Tibial nerve (tissue), 4 donors: Measurements from ENCODE around the gene A3GALT2. TPM values are rescaled to one million over a fixed set of nuclear protein-coding genes. Genes with fewer than 3 reads are reported as not detected.

Experiments used
- DNase-seq, 2 donors: peaks; one replicate each; pipeline ENCODE4 v3.0.0-alpha.2; 2019; ENCODE audit warnings: low spot score in 2 of 2
- H3K27ac ChIP-seq, 4 donors: fragments of 200-600 bp; sonication (generic) in 3 of 4; one replicate each; pipeline ENCODE4 v1.5.1; 2017 to 2019; ENCODE audit warnings: mild to moderate bottlenecking in 1 of 4
- H3K27me3 ChIP-seq, 2 donors: fragments of 200-600 bp; sonication (generic) in 1 of 2; one replicate each; pipeline versions ENCODE4 v1.5.1 to v1.6.0; 2017 to 2019
- H3K36me3 ChIP-seq, 3 donors: fragments of 200-600 bp; sonication (generic); one replicate each; pipeline ENCODE4 v1.5.1; 2018 to 2019
- H3K4me1 ChIP-seq, 4 donors: fragments of 200-600 bp; sonication (generic) in 3 of 4; one replicate each; pipeline ENCODE4 v1.5.1; 2017 to 2019
- H3K4me3 ChIP-seq, 4 donors: fragments of 200-600 bp; sonication (generic) in 3 of 4; one replicate each; pipeline ENCODE4 v1.5.1; 2017 to 2019; ENCODE audit warnings: mild to moderate bottlenecking in 1 of 4, moderate library complexity in 1 of 4
- H3K9me3 ChIP-seq, 4 donors: fragments of 200-600 bp; sonication (generic) in 3 of 4; one replicate each; pipeline ENCODE4 v1.5.1; 2017 to 2019
- EP300 ChIP-seq, 2 donors: sonication (generic); formaldehyde crosslinking; IDR thresholded peaks; one replicate each; pipeline ENCODE4 v1.6.1; 2017; ENCODE audit warnings: antibody characterized with exemption in 2 of 2, mild to moderate bottlenecking in 1 of 2
- POLR2A ChIP-seq, 2 donors: fragments of 450-650 bp; IDR thresholded peaks; one replicate each; pipeline ENCODE4 v1.6.1; 2017; ENCODE audit warnings: antibody characterized with exemption in 2 of 2, mild to moderate bottlenecking in 2 of 2, moderate library complexity in 2 of 2
- WGBS, 2 donors: methylation state at CpG; one replicate each; pipeline ENCODE4 v1.1.5; 2018; 5-methylcytosine and 5-hydroxymethylcytosine counted together
- total RNA-seq, 4 donors: library from RNA; depleted of rRNA; stranded (reverse); fragments of >200 nt; gene quantifications; one replicate each; pipeline ENCODE4 v1.1.0, GENCODE V29; 2016
- TF ChIP-seq, protein P1 (sequence below), 5 experiments: fragments of 200-600 bp in 3 of 5; fragments of 450-650 bp in 2 of 5; sonication (generic) in 3 of 5; IDR thresholded peaks; one replicate each; pipeline ENCODE4 v1.5.1; 2016 to 2019; ENCODE audit warnings: antibody characterized with exemption in 5 of 5, mild to moderate bottlenecking in 3 of 5, moderate library complexity in 2 of 5

A3GALT2 gene
- total RNA-seq, 4 donors from 2014 or later: 0.42 to 0.66 TPM; not detected in 2

DNA sequence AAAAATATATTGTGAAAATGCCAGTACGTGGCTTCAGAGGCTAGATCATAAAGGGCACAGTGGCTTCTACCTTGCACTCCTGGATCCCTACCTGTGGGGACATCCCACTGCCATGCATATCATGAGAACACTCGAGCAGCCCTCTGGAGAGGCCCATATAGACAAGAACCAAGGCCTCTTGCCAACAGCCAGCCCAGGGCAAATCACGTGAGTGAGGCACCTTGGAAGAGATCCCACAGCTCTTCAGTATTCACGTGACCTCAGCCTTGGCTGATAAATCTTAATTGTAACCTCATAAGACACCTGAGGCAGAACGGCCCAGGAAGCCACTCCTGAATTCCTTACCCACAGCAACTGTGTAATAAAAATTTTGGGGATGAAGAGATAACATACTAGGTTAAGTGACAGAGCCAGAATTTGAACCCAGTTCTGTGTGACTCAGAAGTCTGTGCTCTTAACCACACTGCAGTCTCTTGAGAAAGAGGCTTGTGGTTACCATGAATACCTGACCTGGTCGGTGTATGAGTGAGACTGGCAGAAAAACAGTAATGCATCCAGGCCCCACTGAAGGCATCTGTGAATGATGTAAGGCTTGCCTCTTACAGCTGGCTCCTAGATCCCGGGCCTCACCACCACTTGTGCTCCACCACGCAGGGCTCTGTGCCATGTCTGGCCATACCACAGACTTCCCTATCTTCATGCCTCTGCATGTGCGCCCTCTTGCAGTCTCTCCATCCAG is 6.9 kb upstream of the A3GALT2 start:
- no peak overlapping the region for H3K4me3 ChIP-seq

DNA sequence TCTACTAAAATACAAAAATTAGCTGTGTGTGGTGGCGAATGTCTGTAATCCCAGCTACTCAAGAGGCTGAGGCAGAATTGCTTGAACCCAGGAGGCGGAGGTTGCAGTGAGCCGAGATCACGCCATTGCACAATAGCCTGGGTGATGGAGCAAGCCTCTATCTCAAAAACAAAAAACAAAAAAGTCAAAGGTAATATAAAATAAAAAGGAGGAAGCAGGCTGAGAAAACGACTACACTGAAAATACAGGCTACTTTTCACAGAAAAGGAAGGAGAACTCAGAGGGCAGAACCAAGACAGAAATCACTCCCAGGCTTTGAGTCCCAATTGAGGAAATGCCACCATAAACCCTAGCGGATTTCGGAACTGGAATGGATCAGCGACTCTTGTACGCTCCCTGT is 5.9 kb upstream of the A3GALT2 start:
- 77 to 79% methylated on average over 9 of the region's 9 CpGs for WGBS, 2 donors
- Histone ChIP-seq H3K9me3 (no peaks in the 10 kb centered on the region), H3K4me3 (no peak overlapping the region), H3K4me1 (peaks cover 0 to 41% (median 22%) of the 10 kb centered on the region in 4 donors), H3K27me3 (no peaks in the 10 kb centered on the region), H3K36me3 (peaks cover 28 to 98% (median 53%) of the 10 kb centered on the region in 3 donors), H3K27ac (peak overlapping the region in 2 of 4 donors; percentile 35 to 71)
- TF ChIP-seq, protein P1, sequence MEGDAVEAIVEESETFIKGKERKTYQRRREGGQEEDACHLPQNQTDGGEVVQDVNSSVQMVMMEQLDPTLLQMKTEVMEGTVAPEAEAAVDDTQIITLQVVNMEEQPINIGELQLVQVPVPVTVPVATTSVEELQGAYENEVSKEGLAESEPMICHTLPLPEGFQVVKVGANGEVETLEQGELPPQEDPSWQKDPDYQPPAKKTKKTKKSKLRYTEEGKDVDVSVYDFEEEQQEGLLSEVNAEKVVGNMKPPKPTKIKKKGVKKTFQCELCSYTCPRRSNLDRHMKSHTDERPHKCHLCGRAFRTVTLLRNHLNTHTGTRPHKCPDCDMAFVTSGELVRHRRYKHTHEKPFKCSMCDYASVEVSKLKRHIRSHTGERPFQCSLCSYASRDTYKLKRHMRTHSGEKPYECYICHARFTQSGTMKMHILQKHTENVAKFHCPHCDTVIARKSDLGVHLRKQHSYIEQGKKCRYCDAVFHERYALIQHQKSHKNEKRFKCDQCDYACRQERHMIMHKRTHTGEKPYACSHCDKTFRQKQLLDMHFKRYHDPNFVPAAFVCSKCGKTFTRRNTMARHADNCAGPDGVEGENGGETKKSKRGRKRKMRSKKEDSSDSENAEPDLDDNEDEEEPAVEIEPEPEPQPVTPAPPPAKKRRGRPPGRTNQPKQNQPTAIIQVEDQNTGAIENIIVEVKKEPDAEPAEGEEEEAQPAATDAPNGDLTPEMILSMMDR (IDR thresholded peaks at IDR 0.05): no peak
- DNase-seq: no peak

More for the DNA sequence above, 6.9 kb upstream of the A3GALT2 start:
- 57 to 60% methylated on average over 9 of the region's 9 CpGs for WGBS, 2 donors
- Histone ChIP-seq H3K36me3 (peaks cover 28 to 97% (median 53%) of the 10 kb centered on the region in 3 donors), H3K9me3 (no peaks in the 10 kb centered on the region), H3K4me1 (peaks cover 0 to 51% (median 32%) of the 10 kb centered on the region in 4 donors), H3K27me3 (no peaks in the 10 kb centered on the region), H3K27ac (peak overlapping the region in 2 of 4 donors; percentile 35 to 71)
- TF ChIP-seq POLR2A (IDR thresholded peaks at IDR 0.05) (no peak), EP300 (IDR thresholded peaks at IDR 0.05) (peak in 1 of 2 donors; percentile 8)
- DNase-seq: no peak

DNA sequence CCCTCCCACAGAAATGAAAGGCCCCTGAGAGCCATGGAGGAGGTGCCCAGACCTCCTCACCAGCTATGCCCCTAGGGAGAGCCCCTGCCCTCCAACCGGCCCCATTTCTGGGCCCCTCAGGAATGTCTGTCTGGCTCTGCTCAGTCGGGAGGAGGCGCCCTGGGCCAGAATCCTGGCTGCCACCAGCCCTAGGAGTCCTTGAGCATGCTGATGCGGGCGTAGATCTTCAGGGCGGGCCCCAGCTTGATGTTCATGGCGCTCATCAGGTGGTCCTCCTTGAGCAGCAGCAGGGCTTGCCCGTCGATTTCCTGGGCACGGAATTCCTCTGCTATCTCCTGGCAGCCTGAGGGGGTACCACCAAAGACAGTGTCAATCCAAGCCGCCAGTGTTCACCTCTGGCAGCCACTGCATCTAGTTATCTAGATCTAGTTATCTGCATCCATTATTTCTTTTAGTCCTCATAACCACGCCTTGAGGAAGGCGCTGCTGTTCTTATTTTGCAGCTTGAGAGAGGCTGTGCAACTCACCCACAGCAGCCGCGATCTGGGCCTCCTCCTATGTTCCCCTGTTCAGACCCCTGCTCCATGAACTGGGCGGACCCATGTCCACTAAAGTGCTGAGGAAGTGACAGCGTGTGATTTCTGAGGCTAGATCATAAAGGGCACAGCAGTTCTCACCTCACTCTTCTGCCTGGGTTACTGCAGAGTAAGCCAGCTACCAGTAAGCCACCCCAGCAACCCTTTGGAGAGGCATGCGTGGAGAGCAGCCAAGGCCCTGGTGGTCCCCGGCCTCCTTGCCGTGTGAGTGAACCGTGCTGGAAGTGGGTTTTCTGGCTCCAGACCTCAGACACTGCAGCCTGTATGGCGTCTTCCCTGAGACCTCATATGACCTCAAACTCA is 4.0 kb upstream of the A3GALT2 start:
- Histone ChIP-seq H3K27me3 (no peaks in the 10 kb centered on the region), H3K9me3 (no peaks in the 10 kb centered on the region), H3K4me3 (no peak overlapping the region), H3K27ac (peak overlapping the region in 2 of 4 donors; percentile 53 to 71), H3K36me3 (peaks cover 27 to 82% (median 40%) of the 10 kb centered on the region in 3 donors), H3K4me1 (peaks cover 0 to 29% (median 14%) of the 10 kb centered on the region in 4 donors)
- TF ChIP-seq EP300 (IDR thresholded peaks at IDR 0.05) (no peak), POLR2A (IDR thresholded peaks at IDR 0.05) (no peak)
- TF ChIP-seq, protein P1 (IDR thresholded peaks at IDR 0.05): no peak
- DNase-seq: no peak
- WGBS, 2 donors: 76 to 78% methylated on average over 20 to 22 of the region's 22 CpGs

DNA sequence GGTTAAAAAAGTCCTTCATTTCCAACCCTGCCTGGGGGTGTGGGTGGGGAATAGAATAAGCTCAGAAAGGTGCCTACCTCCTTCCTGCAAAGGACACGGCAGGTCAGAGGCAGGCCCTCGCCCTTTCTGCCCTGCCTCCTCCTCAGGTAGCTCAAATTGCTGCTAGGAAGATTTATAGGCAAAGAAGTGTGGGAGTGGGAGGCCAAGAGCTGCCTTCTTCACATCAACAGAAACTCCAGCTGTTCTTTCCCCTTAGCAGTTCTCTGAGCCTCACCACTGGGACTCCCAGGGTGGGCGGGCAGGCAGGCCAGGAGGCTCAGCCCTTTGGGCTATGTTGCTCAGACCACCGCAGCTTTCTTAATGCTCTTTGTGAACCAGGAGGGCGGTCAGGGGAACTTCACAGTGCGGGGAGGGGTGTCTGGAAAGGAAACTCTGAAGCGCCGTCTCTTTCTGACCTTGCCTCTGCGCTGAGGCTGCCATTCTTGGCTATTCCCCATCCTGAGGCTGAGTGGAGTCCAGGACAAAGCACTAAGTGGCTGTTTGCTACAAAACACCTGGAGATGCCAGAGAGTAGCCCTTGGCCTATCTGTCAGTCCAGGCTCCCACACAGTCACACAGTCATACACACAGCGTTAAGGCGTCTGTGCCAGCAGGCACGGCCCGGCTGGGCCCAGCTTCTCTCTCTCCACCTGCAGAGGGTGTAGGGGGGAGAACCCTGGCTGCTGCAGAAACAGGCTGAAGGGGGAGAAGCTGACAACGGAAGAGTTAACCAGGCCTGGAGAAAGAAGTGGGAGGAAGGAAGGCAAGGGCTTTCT is 3.0 kb upstream of the A3GALT2 start:
- Histone ChIP-seq H3K9me3 (no peaks in the 10 kb centered on the region), H3K4me3 (no peak overlapping the region), H3K36me3 (peaks cover 20 to 71% (median 32%) of the 10 kb centered on the region in 3 donors), H3K27me3 (no peaks in the 10 kb centered on the region), H3K27ac (peak overlapping the region in 2 of 4 donors; percentile 53 to 71), H3K4me1 (peaks cover 0 to 28% (median 14%) of the 10 kb centered on the region in 4 donors)
- DNase-seq: no peak
- 59 to 68% methylated on average over 14 of the region's 14 CpGs for WGBS, 2 donors
- TF ChIP-seq, protein P1 (IDR thresholded peaks at IDR 0.05): no peak
- no peak for TF ChIP-seq POLR2A (IDR thresholded peaks at IDR 0.05)
- no peak for TF ChIP-seq EP300 (IDR thresholded peaks at IDR 0.05)
